Fibroblast of villous mesenchyme (primary cell): ENCODE data around the gene ASTN1. TPM values are rescaled to one million over a fixed set of nuclear protein-coding genes. Genes with fewer than 3 reads are reported as not detected.

Experiments used
- DNase-seq: peaks from one replicate; pipeline ENCODE4 v3.0.0-alpha.2; 2010; ENCODE audit warnings: low read depth
- H3K4me3 ChIP-seq: 2 replicates; pipeline ENCODE4 v1.5.1; 2011; ENCODE audit warnings: low read depth, mild to moderate bottlenecking, low read length
- CTCF ChIP-seq: IDR thresholded peaks from 2 replicates; pipeline ENCODE4 v1.5.1; 2012; ENCODE audit warnings: low read depth, mild to moderate bottlenecking, low read length; ENCODE audit not compliant: insufficient read depth
- total RNA-seq: library from RNA; depleted of rRNA; stranded (reverse); fragments of >200 nt; gene quantifications from 2 replicates; pipeline ENCODE4 v1.2.3, GENCODE V29; 2012

The ASTN1 gene
- total RNA-seq, 1 donor = not detected

GRCh38 chr1:176950736-176951324 is 213.7 kb downstream of the ASTN1 start:
- no peak for TF ChIP-seq CTCF
- DNase-seq = no peak
- no peak overlapping the region for H3K4me3 ChIP-seq

DNA sequence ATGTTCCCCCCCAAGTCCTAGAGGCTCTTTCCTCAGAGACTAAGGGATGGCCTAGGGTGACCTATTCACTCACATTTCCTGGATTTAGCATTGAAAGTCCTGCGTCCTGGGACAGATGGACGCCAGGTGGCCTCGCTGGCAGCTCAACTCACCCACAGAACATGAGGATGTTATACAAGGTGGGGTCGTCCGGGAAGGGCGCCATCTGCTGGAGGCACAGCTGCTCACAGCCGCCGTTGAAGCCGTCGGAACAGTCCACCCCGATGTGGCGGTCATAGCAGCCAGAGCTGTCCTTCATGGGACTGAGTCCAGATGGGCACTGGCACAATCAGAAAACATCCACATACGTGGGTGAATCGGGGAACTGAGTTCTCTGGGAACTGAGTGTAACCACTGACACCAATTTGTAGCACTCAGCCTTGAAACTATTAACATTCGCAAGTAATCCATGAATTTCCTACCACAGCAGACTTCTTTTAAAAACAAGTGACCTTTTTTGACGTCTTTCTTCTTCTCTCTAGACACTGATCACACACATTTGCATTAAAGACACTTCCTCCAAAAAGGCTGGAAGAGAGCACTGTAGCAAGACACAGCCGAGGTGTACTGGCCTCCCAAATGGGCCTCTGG is 215.4 kb downstream of the ASTN1 start:
- peak; percentile 52 for TF ChIP-seq CTCF
- H3K4me3 ChIP-seq = no peak overlapping the region
- DNase-seq = peak; percentile 27

- no peak for DNase-seq
- H3K4me3 ChIP-seq = no peak overlapping the region
These were observed 219.9 kb downstream of the ASTN1 start for GRCh38 chr1:176944606-176945005.

DNA sequence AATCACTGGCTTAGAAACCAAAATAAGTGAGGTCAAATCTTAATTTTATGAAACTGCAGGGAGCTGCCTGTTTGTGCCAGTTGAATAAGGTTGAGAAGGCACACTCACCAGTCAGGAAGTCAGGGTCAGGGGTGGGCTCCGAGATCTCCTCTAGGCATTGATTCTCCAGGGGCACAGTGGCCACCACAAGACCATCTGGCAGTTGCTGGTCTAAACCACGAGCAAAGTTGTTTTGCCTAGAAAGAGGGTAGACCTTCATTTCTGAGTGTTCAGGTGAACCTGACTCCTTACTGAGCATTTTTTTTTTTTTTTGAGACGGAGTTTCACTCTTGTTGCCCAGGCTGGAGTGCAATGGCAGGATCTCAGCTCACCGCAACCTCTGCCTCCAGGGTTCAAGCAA is 220.7 kb downstream of the ASTN1 start:
- H3K4me3 ChIP-seq = no peak overlapping the region
- no peak for DNase-seq
- TF ChIP-seq CTCF = no peak

More at GRCh38 chr1:176944606-176945005, 219.9 kb downstream of the ASTN1 start:
- TF ChIP-seq CTCF = no peak

- no peak overlapping the region for H3K4me3 ChIP-seq
- no peak for TF ChIP-seq CTCF
- DNase-seq = no peak
These were observed 222.2 kb downstream of the ASTN1 start for GRCh38 chr1:176942346-176942745.

- H3K4me3 ChIP-seq = no peak overlapping the region
- TF ChIP-seq CTCF = no peak
- DNase-seq = no peak
These were observed 224.5 kb downstream of the ASTN1 start for GRCh38 chr1:176939993-176940392.

- no peak overlapping the region for H3K4me3 ChIP-seq
- no peak for TF ChIP-seq CTCF
- DNase-seq = no peak
These were observed 226.1 kb downstream of the ASTN1 start for GRCh38 chr1:176938375-176938774.
